Natural killer cell (primary cell): ENCODE data around the gene ALPI. TPM values are rescaled to one million over a fixed set of nuclear protein-coding genes. Genes with fewer than 3 reads are reported as not detected.

Source experiments
- ATAC-seq, 3 donors: fragments of 150-1000 bp in 2 of 3; fragments of 200-7000 bp in 1 of 3; cut with Tn5 transposase; 1 replicate in 1 of 3; 2 replicates in 2 of 3; pipeline ENCODE4 v1.10.0; 2021; ENCODE audit warnings: mild to moderate bottlenecking in 2 of 3, moderate library complexity in 2 of 3
- DNase-seq, 2 donors: peaks; one replicate each; pipeline versions ENCODE4 v3.0.0 to v3.0.0-alpha.2; 2013 to 2021; ENCODE audit warnings: mixed read lengths in 1 of 2
- H3K27ac ChIP-seq: one replicate; pipeline ENCODE4 v1.5.1; 2013; ENCODE audit warnings: mild to moderate bottlenecking, low read length
- H3K27me3 ChIP-seq: one replicate; pipeline ENCODE4 v1.6.1; 2013; ENCODE audit warnings: low read length; ENCODE audit not compliant: control insufficient read depth, insufficient read depth
- H3K36me3 ChIP-seq: one replicate; pipeline ENCODE4 v1.6.1; 2013; ENCODE audit warnings: low read length; ENCODE audit not compliant: control insufficient read depth, insufficient read depth
- H3K4me1 ChIP-seq: one replicate; pipeline ENCODE4 v1.6.1; 2013; ENCODE audit warnings: low read length; ENCODE audit not compliant: control insufficient read depth, insufficient read depth
- H3K4me3 ChIP-seq: one replicate; pipeline ENCODE4 v1.5.1; 2013; ENCODE audit warnings: low read length
- H3K9me3 ChIP-seq: one replicate; pipeline ENCODE4 v1.6.1; 2013; ENCODE audit warnings: low read length; ENCODE audit not compliant: control insufficient read depth, insufficient read depth
- H3K27ac Mint-ChIP-seq, 2 donors: one replicate each; pipeline ENCODE4 v1.8.0; 2022; ENCODE audit warnings: mild to moderate bottlenecking in 2 of 2, mixed read lengths in 2 of 2, moderate library complexity in 1 of 2
- H3K27me3 Mint-ChIP-seq, 2 donors: one replicate each; pipeline ENCODE4 v1.8.0; 2022; ENCODE audit warnings: low read depth in 2 of 2, mixed read lengths in 2 of 2
- H3K36me3 Mint-ChIP-seq: one replicate; pipeline ENCODE4 v1.8.0; 2022; ENCODE audit warnings: mixed read lengths
- H3K4me1 Mint-ChIP-seq, 2 donors: one replicate each; pipeline ENCODE4 v1.8.0; 2022; ENCODE audit warnings: mixed read lengths in 2 of 2
- H3K4me3 Mint-ChIP-seq: one replicate; pipeline ENCODE4 v1.8.0; 2022; ENCODE audit warnings: mild to moderate bottlenecking, moderate library complexity, mixed read lengths
- H3K9me3 Mint-ChIP-seq, 2 donors: one replicate each; pipeline ENCODE4 v1.8.0; 2022; ENCODE audit warnings: mixed read lengths in 2 of 2
- WGBS: methylation state at CpG from one replicate; pipeline ENCODE4 v1.1.7; 2013; ENCODE audit warnings: missing lambda C conversion rate; ENCODE audit not compliant: insufficient coverage; 5-methylcytosine and 5-hydroxymethylcytosine counted together
- intact Hi-C: fragments of 100-400 bp; cut with micrococcal nuclease; formaldehyde crosslinking; loops from one replicate; pipeline ENCODE4 v1.14.2; 2022
- total RNA-seq, 4 donors: library from RNA; stranded (reverse); fragments of 120-200 nt in 1 of 4; gene quantifications; one replicate each; pipeline versions ENCODE4 v1.2.3 to v1.2.4, GENCODE V29; 2013 to 2022
- TF ChIP-seq, protein P1 (sequence below): fragments of 200-600 bp; IDR thresholded peaks from one replicate; pipeline ENCODE4 v1.8.0; 2022; ENCODE audit warnings: antibody characterized with exemption

The ALPI gene
- total RNA-seq, 3 donors from 2014 or later (not counting 1 experiment from before 2014, with no cell fraction given), result not detected

DNA sequence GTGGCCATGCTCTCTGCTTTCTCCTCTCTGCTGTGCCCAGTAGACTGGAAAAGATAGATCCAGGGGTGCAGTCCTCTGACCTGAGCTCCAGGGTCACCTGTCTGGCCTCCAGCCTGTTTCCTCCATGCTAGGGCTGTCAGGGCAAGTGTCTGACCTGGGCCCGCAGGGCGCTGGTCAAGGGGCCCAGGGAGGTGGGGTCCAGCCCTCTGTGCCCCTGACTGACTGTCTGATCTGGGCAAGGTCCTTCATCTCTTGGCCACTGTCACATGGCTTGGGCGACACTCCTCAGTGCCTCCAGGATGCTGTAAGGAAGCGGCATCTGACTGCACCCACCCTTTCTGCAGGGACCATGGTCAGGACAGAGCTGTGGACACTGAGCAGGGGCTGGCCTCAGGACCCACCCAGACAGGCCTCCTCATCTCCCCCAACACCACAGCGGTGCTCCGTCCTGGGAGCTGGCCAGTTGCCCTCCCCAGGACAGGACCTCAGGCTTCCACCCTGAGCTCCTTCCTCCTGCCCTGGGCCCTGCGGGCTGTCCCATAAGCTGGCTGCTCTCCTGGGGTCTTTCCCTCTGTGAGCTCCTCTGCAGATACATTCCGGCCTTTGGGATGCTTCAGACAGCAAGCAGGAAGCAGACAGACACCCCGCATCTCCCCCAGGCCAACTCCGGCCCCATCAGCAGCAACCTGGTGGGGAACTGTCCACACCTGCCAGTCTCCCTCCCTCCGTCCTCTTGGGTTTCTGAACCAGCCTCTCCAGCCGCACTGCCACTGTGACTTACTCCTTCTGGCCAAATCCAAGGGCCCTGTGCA, 21.2 kb upstream of the ALPI start:
- WGBS, result 89% methylated on average over 12 of the region's 12 CpGs
- Histone ChIP-seq H3K9me3 (no peaks in the 10 kb centered on the region), H3K27me3 (no peaks in the 10 kb centered on the region), H3K4me3 (no peak overlapping the region), H3K4me1 (peaks cover 2% of the 10 kb centered on the region), H3K27ac (no peak overlapping the region), H3K36me3 (no peaks in the 10 kb centered on the region)
- DNase-seq (no peak), ATAC-seq (no peak)
- H3K36me3 Mint-ChIP-seq, result no peaks in the 10 kb centered on the region
- TF ChIP-seq, protein P1, sequence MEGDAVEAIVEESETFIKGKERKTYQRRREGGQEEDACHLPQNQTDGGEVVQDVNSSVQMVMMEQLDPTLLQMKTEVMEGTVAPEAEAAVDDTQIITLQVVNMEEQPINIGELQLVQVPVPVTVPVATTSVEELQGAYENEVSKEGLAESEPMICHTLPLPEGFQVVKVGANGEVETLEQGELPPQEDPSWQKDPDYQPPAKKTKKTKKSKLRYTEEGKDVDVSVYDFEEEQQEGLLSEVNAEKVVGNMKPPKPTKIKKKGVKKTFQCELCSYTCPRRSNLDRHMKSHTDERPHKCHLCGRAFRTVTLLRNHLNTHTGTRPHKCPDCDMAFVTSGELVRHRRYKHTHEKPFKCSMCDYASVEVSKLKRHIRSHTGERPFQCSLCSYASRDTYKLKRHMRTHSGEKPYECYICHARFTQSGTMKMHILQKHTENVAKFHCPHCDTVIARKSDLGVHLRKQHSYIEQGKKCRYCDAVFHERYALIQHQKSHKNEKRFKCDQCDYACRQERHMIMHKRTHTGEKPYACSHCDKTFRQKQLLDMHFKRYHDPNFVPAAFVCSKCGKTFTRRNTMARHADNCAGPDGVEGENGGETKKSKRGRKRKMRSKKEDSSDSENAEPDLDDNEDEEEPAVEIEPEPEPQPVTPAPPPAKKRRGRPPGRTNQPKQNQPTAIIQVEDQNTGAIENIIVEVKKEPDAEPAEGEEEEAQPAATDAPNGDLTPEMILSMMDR, result no peak
- H3K4me1 Mint-ChIP-seq, result peaks cover 0 to under 1% of the 10 kb centered on the region in 2 donors
- no peaks in the 10 kb centered on the region for H3K9me3 Mint-ChIP-seq
- no peak overlapping the region for H3K27ac Mint-ChIP-seq
- intact Hi-C loops, result no loop called here
- H3K27me3 Mint-ChIP-seq, result no peaks in the 10 kb centered on the region
- no peak overlapping the region for H3K4me3 Mint-ChIP-seq

DNA sequence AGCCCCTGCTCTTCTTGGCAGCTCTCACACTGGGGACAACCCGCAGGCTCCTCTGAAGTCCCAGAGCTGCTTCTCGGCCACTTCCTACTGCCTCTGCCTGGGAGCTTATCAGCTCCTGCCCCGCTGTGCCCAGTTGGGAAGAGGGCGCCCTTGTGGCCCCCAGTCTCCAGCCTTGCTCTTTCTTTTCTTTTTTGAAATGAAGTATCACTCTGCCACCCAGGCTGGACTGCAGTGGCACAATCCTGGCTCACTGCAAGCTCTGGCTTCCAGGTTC, 20.6 kb upstream of the ALPI start:
- DNase-seq (no peak), ATAC-seq (no peak)
- Histone ChIP-seq H3K27ac (no peak overlapping the region), H3K4me3 (no peak overlapping the region), H3K27me3 (no peaks in the 10 kb centered on the region), H3K4me1 (peaks cover 6% of the 10 kb centered on the region), H3K36me3 (no peaks in the 10 kb centered on the region), H3K9me3 (no peaks in the 10 kb centered on the region)
- TF ChIP-seq, protein P1, result no peak
- no peak overlapping the region for H3K27ac Mint-ChIP-seq
- peaks cover 0 to 6% of the 10 kb centered on the region in 2 donors for H3K4me1 Mint-ChIP-seq
- H3K27me3 Mint-ChIP-seq, result no peaks in the 10 kb centered on the region
- no peaks in the 10 kb centered on the region for H3K9me3 Mint-ChIP-seq
- no peaks in the 10 kb centered on the region for H3K36me3 Mint-ChIP-seq
- intact Hi-C loops, result no loop called here
- no peak overlapping the region for H3K4me3 Mint-ChIP-seq
- WGBS, result 85% methylated on average over 4 of the region's 4 CpGs

DNA sequence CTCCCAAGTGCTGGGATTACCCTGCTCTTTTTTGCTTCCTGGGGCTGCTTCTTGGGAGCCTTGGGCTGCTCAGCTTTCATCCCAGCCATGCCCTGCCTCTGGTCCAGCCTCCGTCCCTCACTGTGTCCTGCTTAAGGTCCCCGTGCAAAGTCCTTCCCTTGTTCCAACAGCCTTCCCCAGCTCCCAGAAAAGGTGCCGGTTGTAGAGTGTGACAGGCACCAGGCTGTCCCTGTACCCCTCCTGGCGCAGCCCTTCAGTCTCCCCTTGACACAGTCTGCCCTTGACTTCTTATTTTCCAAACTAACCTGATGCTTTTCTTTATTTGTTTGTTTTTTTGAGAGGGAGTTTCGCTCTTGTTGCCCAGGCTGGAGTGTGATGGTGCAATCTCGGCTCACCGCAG, 20.1 kb upstream of the ALPI start:
- DNase-seq (no peak), ATAC-seq (no peak)
- Mint-ChIP-seq H3K27ac (no peak overlapping the region), H3K4me3 (no peak overlapping the region), H3K9me3 (no peaks in the 10 kb centered on the region), H3K4me1 (peaks cover 0 to 11% of the 10 kb centered on the region in 2 donors), H3K36me3 (no peaks in the 10 kb centered on the region), H3K27me3 (no peaks in the 10 kb centered on the region)
- no peaks in the 10 kb centered on the region for H3K9me3 ChIP-seq
- no peaks in the 10 kb centered on the region for H3K36me3 ChIP-seq
- 89% methylated on average over 7 of the region's 7 CpGs for WGBS
- peaks cover 11% of the 10 kb centered on the region for H3K4me1 ChIP-seq
- H3K27me3 ChIP-seq, result no peaks in the 10 kb centered on the region
- TF ChIP-seq, protein P1, result no peak
- intact Hi-C loops, result no loop called here
- no peak overlapping the region for H3K27ac ChIP-seq
- H3K4me3 ChIP-seq, result no peak overlapping the region
